OCI-LY7 (cell line): ENCODE data around the gene GYPB. TPM values are rescaled to one million over a fixed set of nuclear protein-coding genes. Genes with fewer than 3 reads are reported as not detected.

ENCODE experiments used
- total RNA-seq, 2 experiments: library from RNA; depleted of rRNA in 1 of 2; stranded (reverse); fragments of >200 nt in 1 of 2; shearing (Covaris generic) in 1 of 2; gene quantifications; 2 replicates each; pipeline ENCODE4 v1.2.3, GENCODE V29; 2014 to 2022

The GYPB gene
- total RNA-seq, 2 experiments from 2014 or later, result not detected

Other genes with a start within 250 kb of the GYPB start
- not detected in 2 replicates for gene GYPE, start 113.8 kb downstream of the GYPB start, total RNA-seq (2014; rRNA removed; shearing (Covaris generic))
- gene GYPE, start 113.8 kb downstream of the GYPB start, total RNA-seq (2022), result not detected in 2 replicates
- not detected in 2 replicates for gene GYPA, start 121.3 kb upstream of the GYPB start, total RNA-seq (2014; rRNA removed; shearing (Covaris generic))
- not detected in 2 replicates for gene GYPA, start 121.3 kb upstream of the GYPB start, total RNA-seq (2022)